OCI-LY3 (cell line): ENCODE measurements around the gene AGBL1.

Experiments used
- CTCF ChIP-seq: fragments of 200-600, 300-600 bp; sonication (generic); IDR thresholded peaks from 2 replicates; pipeline ENCODE4 v1.5.1; 2014; ENCODE audit warnings: antibody characterized with exemption, low read length, low read depth
- EZH2phosphoT487 ChIP-seq: fragments of 200-600 bp; shearing (Covaris generic); IDR thresholded peaks from 2 replicates; pipeline ENCODE4 v1.6.1; 2018; ENCODE audit warnings: antibody characterized with exemption, mixed run types, low read depth

GRCh38 chr15:86055688-86056087 lies 24.0 kb upstream of the AGBL1 start:
- TF ChIP-seq CTCF (no peak), EZH2phosphoT487 (no peak)
